ENCODE data around the gene GALR3. TPM values are rescaled to one million over a fixed set of nuclear protein-coding genes. Genes with fewer than 3 reads are reported as not detected.

The GALR3 gene
- 0.23 and 0.63 TPM in 2 replicates for total RNA-seq (2014; rRNA removed; shearing (Covaris generic))
- polyA plus RNA-seq (2016; fragmentation: Nextera tagmentation; extraction: Ambion mirVana), result 0.36 TPM in 1 of 2 replicates, not detected in the other
- long read RNA-seq, result 0 reads

GRCh38 chr22:37823134-37823985 lies at the start of gene GALR3:
GALR3 (plus strand) TSS chr22:37823382; CDS start chr22:37823407, 25 bp downstream.
- peak within 1 kb of the TSS; percentile 55; the same call in 1 of the 2 replicates for H3K27ac Mint-ChIP-seq
- H3K4me3 Mint-ChIP-seq, result peak within 1 kb of the TSS; percentile 66
- peak within 1 kb of the TSS; percentile 75; the same call in 1 of the 2 replicates for H3K4me2 ChIP-seq
- peaks cover 20% of the 10 kb centered on the region for H3F3A ChIP-seq (replicated peaks; ENCODE audit: low read depth)
- H3K4me1 ChIP-seq (ENCODE audit: insufficient read depth), result peaks cover 33% of the 10 kb centered on the region
- H3K36me3 Mint-ChIP-seq (ENCODE audit: low read depth), result no peaks in the 10 kb centered on the region; the same call in 2 of the 3 replicates
- H3K27ac ChIP-seq (ENCODE audit: low read depth), result no peak within 1 kb of the TSS
- peaks cover 58% of the 10 kb centered on the region for H3K27me3 Mint-ChIP-seq (ENCODE audit: insufficient read depth, low read depth, poor library complexity)
- no peaks in the 10 kb centered on the region for H4K20me1 ChIP-seq (replicated peaks; ENCODE audit: insufficient read depth)
- peak within 1 kb of the TSS; percentile 28; the same call in 1 of the 2 replicates for H2AFZ ChIP-seq
- H3K36me3 ChIP-seq (ENCODE audit: insufficient read depth), result no peaks in the 10 kb centered on the region
- no peaks in the 10 kb centered on the region for H3K9me2 ChIP-seq (ENCODE audit: insufficient read depth)
- peak within 1 kb of the TSS; percentile 47 for H3K4me3 ChIP-seq
- ATAC-seq (peak; percentile 2; the same call in 1 of the 3 replicates), DNase-seq (ENCODE audit: low spot score) (no peak)
- H3K79me2 ChIP-seq (replicated peaks; ENCODE audit: insufficient read depth), result no peaks in the 10 kb centered on the region
- peaks cover 39% of the 10 kb centered on the region for H3K4me1 Mint-ChIP-seq
- no peak for TF ChIP-seq STAT1 (IDR thresholded peaks at IDR 0.05; ENCODE audit: unreplicated experiment)
- TF ChIP-seq POLR2AphosphoS5 (IDR thresholded peaks at IDR 0.05; ENCODE audit: low read depth), result no peak
- no peak for TF ChIP-seq REST (IDR thresholded peaks at IDR 0.05; ENCODE audit: unreplicated experiment)
- no peak for TF ChIP-seq CREB1 (CRISPR knock-in tag; IDR thresholded peaks at IDR 0.05; ENCODE audit: low read depth)
- TF ChIP-seq CTCF (conservative IDR thresholded peaks at IDR 0.05; ENCODE audit: low read depth in 2 of 2), result no peak
- no peak for TF ChIP-seq EZH2phosphoT487 (IDR thresholded peaks at IDR 0.05; ENCODE audit: unreplicated experiment)
- TF ChIP-seq EZH2 (IDR thresholded peaks at IDR 0.05; ENCODE audit: low read depth, unreplicated experiment), result no peak
- TF ChIP-seq ZNF462 (CRISPR knock-in tag; IDR thresholded peaks at IDR 0.05), result no peak
- TF ChIP-seq ETS1 (IDR thresholded peaks at IDR 0.05), result no peak
- TF ChIP-seq ZNF331 (CRISPR knock-in tag; IDR thresholded peaks at IDR 0.05; ENCODE audit: low read depth), result no peak
- no peak for TF ChIP-seq JUNB (IDR thresholded peaks at IDR 0.05; ENCODE audit: unreplicated experiment)
- no peak for TF ChIP-seq NANOG (IDR thresholded peaks at IDR 0.05; ENCODE audit: borderline replicate concordance)
- TF ChIP-seq ZNF114 (CRISPR knock-in tag; IDR thresholded peaks at IDR 0.05), result no peak
- no peaks in the 10 kb centered on the region; the same call in 2 of the 3 replicates for H3K9me3 Mint-ChIP-seq
- H3K27me3 ChIP-seq (ENCODE audit: insufficient read depth), result peaks cover 68% of the 10 kb centered on the region
